ENCODE measurements around the gene XYLT1.
"Not testable (repeated sequence)": the region's sequence is repeated elsewhere in the genome, so short reads cannot be mapped to it uniquely, and the experiment has no call there.

The XYLT1 gene

GRCh38 chr16:17350207-17350606 is 120.6 kb downstream of the XYLT1 start:
- no peak for DNase-seq

GRCh38 chr16:17348826-17349225 is 121.9 kb downstream of the XYLT1 start:
- no peak for DNase-seq

GRCh38 chr16:17348042-17348783 is 122.5 kb downstream of the XYLT1 start:
- no peak for DNase-seq

GRCh38 chr16:17347624-17348023 is 123.1 kb downstream of the XYLT1 start:
- no peak for DNase-seq

GRCh38 chr16:17346621-17347569 is 123.9 kb downstream of the XYLT1 start:
- no peak for DNase-seq

- DNase-seq = no peak
These were observed 125.7 kb downstream of the XYLT1 start for GRCh38 chr16:17345043-17345442.

- no peak for DNase-seq
These were observed 127.0 kb downstream of the XYLT1 start for GRCh38 chr16:17343728-17344127.

GRCh38 chr16:17343028-17343427 is 127.7 kb downstream of the XYLT1 start:
- no peak for DNase-seq

- no peak for DNase-seq
These were observed 128.7 kb downstream of the XYLT1 start for GRCh38 chr16:17342031-17342430.

- DNase-seq = no peak
These were observed 130.0 kb downstream of the XYLT1 start for GRCh38 chr16:17340804-17341203.

GRCh38 chr16:17339764-17340541 is 130.8 kb downstream of the XYLT1 start:
- DNase-seq = no peak

- DNase-seq = no peak
These were observed 132.5 kb downstream of the XYLT1 start for GRCh38 chr16:17338244-17338643.

GRCh38 chr16:17336530-17336900 is 134.2 kb downstream of the XYLT1 start:
- no peak for DNase-seq

GRCh38 chr16:17335826-17336529 is 134.8 kb downstream of the XYLT1 start:
- no peak for DNase-seq

GRCh38 chr16:17335406-17335805 is 135.4 kb downstream of the XYLT1 start:
- DNase-seq = not testable (repeated sequence)

- DNase-seq = no peak
These were observed 136.7 kb downstream of the XYLT1 start for GRCh38 chr16:17334096-17334495.

- DNase-seq = no peak
These were observed 137.5 kb downstream of the XYLT1 start for GRCh38 chr16:17333229-17333628.

- DNase-seq = no peak
These were observed 138.8 kb downstream of the XYLT1 start for GRCh38 chr16:17331991-17332390.

- DNase-seq = no peak
These were observed 139.6 kb downstream of the XYLT1 start for GRCh38 chr16:17331071-17331607.

GRCh38 chr16:17330044-17330443 is 140.7 kb downstream of the XYLT1 start:
- no peak for DNase-seq

- DNase-seq = no peak
These were observed 141.4 kb downstream of the XYLT1 start for GRCh38 chr16:17329391-17329790.

- DNase-seq = no peak
These were observed 141.8 kb downstream of the XYLT1 start for GRCh38 chr16:17328932-17329331.
